SK-N-SH treated with all-trans-retinoic acid at 6 μM for 48 hours (cell line): ENCODE data around the gene SASH1.
A peak's percentile ranks its signal among the peaks of the same experiment; 100 is the strongest.

Experiments used
- ATAC-seq: fragments of 200-7000 bp; cut with Tn5 transposase; 3 replicates; pipeline ENCODE4 v1.9.1; 2020; ENCODE audit warnings: mild to moderate bottlenecking, moderate library complexity
- ARNTL ChIP-seq: fragments of 450-650 bp; formaldehyde crosslinking; IDR thresholded peaks from 2 replicates; pipeline ENCODE4 v1.5.0; 2020; ENCODE audit warnings: low read depth, mild to moderate bottlenecking, moderate library complexity, borderline replicate concordance
- BACH2 ChIP-seq: fragments of 250-450 bp; sonication (Bioruptor Pico); IDR thresholded peaks from 2 replicates; pipeline ENCODE4 v1.9.0; 2021; ENCODE audit warnings: mild to moderate bottlenecking, borderline replicate concordance
- CSDC2 ChIP-seq: fragments of 250-450 bp; sonication (Bioruptor Pico); IDR thresholded peaks from 2 replicates; pipeline ENCODE4 v1.5.0; 2020; ENCODE audit warnings: mild to moderate bottlenecking, moderate library complexity
- ESRRG ChIP-seq: fragments of 250-450 bp; sonication (Bioruptor Pico); IDR thresholded peaks from 2 replicates; pipeline ENCODE4 v1.6.1; 2021; ENCODE audit warnings: mild to moderate bottlenecking
- GLIS3 ChIP-seq: fragments of 250-450 bp; sonication (Bioruptor Pico); IDR thresholded peaks from 2 replicates; pipeline ENCODE4 v1.5.0; 2020; ENCODE audit warnings: mild to moderate bottlenecking, moderate library complexity
- ISL1 ChIP-seq: fragments of 250-450 bp; sonication (Bioruptor Pico); IDR thresholded peaks from 2 replicates; pipeline ENCODE4 v2.1.2; 2022; ENCODE audit warnings: mild to moderate bottlenecking, moderate library complexity
- OSR1 ChIP-seq: fragments of 250-450 bp; sonication (Bioruptor Pico); IDR thresholded peaks from 2 replicates; pipeline ENCODE4 v1.8.0; 2022; ENCODE audit warnings: moderate library complexity, mild to moderate bottlenecking, inconsistent platforms
- PPARA ChIP-seq: fragments of 250-450 bp; sonication (Bioruptor Pico); IDR thresholded peaks from 2 replicates; pipeline ENCODE4 v1.5.0; 2020; ENCODE audit warnings: mild to moderate bottlenecking, borderline replicate concordance
- RARB ChIP-seq: fragments of 250-450 bp; sonication (Bioruptor Pico); IDR thresholded peaks from 2 replicates; pipeline ENCODE4 v1.8.0; 2021; ENCODE audit warnings: mild to moderate bottlenecking, moderate library complexity
- SNAI2 ChIP-seq: fragments of 250-450 bp; sonication (Bioruptor Pico); IDR thresholded peaks from 2 replicates; pipeline ENCODE4 v1.5.0; 2020; ENCODE audit warnings: mild to moderate bottlenecking, moderate library complexity
- TCF4 ChIP-seq: fragments of 250-450 bp; sonication (Bioruptor Pico); IDR thresholded peaks from 2 replicates; pipeline ENCODE4 v1.8.0; 2021; ENCODE audit warnings: mild to moderate bottlenecking, moderate library complexity, borderline replicate concordance
- TOX ChIP-seq: fragments of 250-450 bp; sonication (Bioruptor Pico); IDR thresholded peaks from 2 replicates; pipeline ENCODE4 v1.8.0; 2021; ENCODE audit warnings: mild to moderate bottlenecking, moderate library complexity, borderline replicate concordance
- ZC3H10 ChIP-seq: fragments of 250-450 bp; sonication (Bioruptor Pico); IDR thresholded peaks from 2 replicates; pipeline ENCODE4 v1.5.1; 2021; ENCODE audit warnings: mild to moderate bottlenecking, moderate library complexity
- ZFP3 ChIP-seq: fragments of 250-450 bp; sonication (Bioruptor Pico); IDR thresholded peaks from 2 replicates; pipeline ENCODE4 v1.5.0; 2020; ENCODE audit warnings: mild to moderate bottlenecking, moderate library complexity
- ZFP30 ChIP-seq: fragments of 450-650 bp; formaldehyde crosslinking; IDR thresholded peaks from 2 replicates; pipeline ENCODE4 v1.5.0; 2022; ENCODE audit warnings: mild to moderate bottlenecking, moderate library complexity
- ZNF565 ChIP-seq: fragments of 450-650 bp; formaldehyde crosslinking; conservative IDR thresholded peaks from 2 replicates; pipeline ENCODE4 v1.5.0; 2020; ENCODE audit warnings: low read depth, mild to moderate bottlenecking, moderate library complexity
- ZNF70 ChIP-seq: fragments of 450-650 bp; formaldehyde crosslinking; IDR thresholded peaks from 2 replicates; pipeline ENCODE4 v1.5.0; 2020; ENCODE audit warnings: mild to moderate bottlenecking, moderate library complexity
- ZNF8 ChIP-seq: fragments of 450-650 bp; formaldehyde crosslinking; IDR thresholded peaks from 2 replicates; pipeline ENCODE4 v1.5.0; 2020; ENCODE audit warnings: mild to moderate bottlenecking, moderate library complexity
- TF ChIP-seq, protein P1 (sequence below): fragments of 250-450 bp; sonication (Bioruptor Pico); IDR thresholded peaks from 2 replicates; pipeline ENCODE4 v1.5.1; 2020; ENCODE audit warnings: low read depth, mild to moderate bottlenecking, moderate library complexity
- TF ChIP-seq, protein P2 (sequence below): fragments of 250-450 bp; sonication (Bioruptor Pico); IDR thresholded peaks from 2 replicates; pipeline ENCODE4 v1.5.0; 2020; ENCODE audit warnings: mild to moderate bottlenecking, moderate library complexity
- TF ChIP-seq, protein P3 (sequence below): fragments of 250-450 bp; sonication (Bioruptor Pico); IDR thresholded peaks from 2 replicates; pipeline ENCODE4 v1.8.0; 2021; ENCODE audit warnings: low read depth, mild to moderate bottlenecking, moderate library complexity, borderline replicate concordance

SASH1 gene

DNA sequence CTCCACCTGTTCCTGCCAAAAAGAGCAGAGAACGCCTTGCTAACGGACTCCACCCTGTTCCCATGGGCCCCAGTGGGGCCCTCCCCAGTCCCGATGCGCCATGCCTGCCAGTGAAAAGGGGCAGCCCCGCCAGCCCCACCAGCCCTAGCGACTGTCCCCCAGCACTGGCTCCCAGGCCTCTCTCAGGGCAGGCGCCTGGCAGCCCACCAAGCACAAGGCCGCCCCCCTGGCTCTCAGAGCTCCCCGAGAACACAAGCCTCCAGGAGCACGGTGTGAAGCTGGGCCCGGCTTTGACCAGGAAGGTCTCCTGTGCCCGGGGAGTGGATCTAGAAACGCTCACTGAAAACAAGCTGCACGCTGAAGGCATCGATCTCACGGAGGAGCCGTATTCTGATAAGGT is 201.8 kb downstream of the SASH1 start:
- TF ChIP-seq TOX (CRISPR knock-in tag) (no peak), ZFP3 (CRISPR knock-in tag) (no peak), ESRRG (CRISPR knock-in tag) (no peak), PPARA (CRISPR knock-in tag) (no peak)
- TF ChIP-seq, protein P1, sequence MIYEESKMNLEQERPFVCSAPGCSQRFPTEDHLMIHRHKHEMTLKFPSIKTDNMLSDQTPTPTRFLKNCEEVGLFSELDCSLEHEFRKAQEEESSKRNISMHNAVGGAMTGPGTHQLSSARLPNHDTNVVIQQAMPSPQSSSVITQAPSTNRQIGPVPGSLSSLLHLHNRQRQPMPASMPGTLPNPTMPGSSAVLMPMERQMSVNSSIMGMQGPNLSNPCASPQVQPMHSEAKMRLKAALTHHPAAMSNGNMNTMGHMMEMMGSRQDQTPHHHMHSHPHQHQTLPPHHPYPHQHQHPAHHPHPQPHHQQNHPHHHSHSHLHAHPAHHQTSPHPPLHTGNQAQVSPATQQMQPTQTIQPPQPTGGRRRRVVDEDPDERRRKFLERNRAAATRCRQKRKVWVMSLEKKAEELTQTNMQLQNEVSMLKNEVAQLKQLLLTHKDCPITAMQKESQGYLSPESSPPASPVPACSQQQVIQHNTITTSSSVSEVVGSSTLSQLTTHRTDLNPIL (CRISPR knock-in tag), result no peak
- no peak for ATAC-seq

DNA sequence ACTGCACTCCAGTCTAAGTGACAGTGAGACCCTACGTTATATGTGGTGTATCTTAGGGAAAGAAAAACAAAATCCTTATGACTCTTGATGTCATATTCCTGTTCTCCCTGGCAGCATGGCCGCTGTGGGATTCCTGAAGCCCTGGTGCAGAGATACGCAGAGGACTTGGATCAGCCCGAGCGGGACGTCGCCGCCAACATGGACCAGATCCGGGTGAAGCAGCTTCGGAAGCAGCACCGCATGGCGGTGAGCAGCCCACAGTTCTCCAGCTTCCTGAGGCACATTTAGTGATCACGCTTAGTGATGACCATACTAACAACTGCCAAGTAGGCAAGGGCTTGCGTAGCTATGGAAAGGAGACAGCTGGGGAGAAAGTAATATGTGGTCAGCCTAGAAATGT is 203.3 kb downstream of the SASH1 start:
- TF ChIP-seq ZNF8 (no peak), ZNF70 (CRISPR knock-in tag) (no peak), ISL1 (no peak), RARB (no peak), TOX (CRISPR knock-in tag) (no peak), PPARA (CRISPR knock-in tag) (no peak), ZFP30 (CRISPR knock-in tag) (no peak), ESRRG (CRISPR knock-in tag) (no peak)
- TF ChIP-seq, protein P1 (CRISPR knock-in tag), result no peak

DNA sequence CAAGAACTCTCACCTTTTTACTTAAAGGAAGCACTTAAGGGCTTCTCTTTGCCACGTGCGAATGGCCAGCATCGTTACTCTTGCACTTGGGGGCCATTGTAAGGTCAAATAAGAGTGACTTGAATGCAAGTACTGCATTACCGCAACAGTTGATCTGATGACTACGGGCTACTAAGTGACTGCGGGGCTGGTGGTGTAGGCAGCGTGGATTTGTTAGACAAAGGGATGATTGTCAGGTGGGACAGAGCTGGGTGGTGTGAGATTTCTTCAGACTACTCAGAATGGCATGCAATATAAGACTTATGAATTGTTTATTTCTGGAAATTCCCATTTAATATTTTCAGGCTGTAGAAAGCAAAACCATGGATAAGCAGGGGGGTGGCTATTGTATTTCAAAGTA is 204.5 kb downstream of the SASH1 start:
- no peak for TF ChIP-seq ESRRG (CRISPR knock-in tag)
- TF ChIP-seq, protein P1 (CRISPR knock-in tag), result no peak
- no peak for TF ChIP-seq SNAI2 (CRISPR knock-in tag)
- TF ChIP-seq TOX (CRISPR knock-in tag), result no peak
- TF ChIP-seq PPARA (CRISPR knock-in tag), result no peak
- TF ChIP-seq, protein P2, sequence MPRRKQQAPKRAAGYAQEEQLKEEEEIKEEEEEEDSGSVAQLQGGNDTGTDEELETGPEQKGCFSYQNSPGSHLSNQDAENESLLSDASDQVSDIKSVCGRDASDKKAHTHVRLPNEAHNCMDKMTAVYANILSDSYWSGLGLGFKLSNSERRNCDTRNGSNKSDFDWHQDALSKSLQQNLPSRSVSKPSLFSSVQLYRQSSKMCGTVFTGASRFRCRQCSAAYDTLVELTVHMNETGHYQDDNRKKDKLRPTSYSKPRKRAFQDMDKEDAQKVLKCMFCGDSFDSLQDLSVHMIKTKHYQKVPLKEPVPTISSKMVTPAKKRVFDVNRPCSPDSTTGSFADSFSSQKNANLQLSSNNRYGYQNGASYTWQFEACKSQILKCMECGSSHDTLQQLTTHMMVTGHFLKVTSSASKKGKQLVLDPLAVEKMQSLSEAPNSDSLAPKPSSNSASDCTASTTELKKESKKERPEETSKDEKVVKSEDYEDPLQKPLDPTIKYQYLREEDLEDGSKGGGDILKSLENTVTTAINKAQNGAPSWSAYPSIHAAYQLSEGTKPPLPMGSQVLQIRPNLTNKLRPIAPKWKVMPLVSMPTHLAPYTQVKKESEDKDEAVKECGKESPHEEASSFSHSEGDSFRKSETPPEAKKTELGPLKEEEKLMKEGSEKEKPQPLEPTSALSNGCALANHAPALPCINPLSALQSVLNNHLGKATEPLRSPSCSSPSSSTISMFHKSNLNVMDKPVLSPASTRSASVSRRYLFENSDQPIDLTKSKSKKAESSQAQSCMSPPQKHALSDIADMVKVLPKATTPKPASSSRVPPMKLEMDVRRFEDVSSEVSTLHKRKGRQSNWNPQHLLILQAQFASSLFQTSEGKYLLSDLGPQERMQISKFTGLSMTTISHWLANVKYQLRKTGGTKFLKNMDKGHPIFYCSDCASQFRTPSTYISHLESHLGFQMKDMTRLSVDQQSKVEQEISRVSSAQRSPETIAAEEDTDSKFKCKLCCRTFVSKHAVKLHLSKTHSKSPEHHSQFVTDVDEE (CRISPR knock-in tag), result no peak
- TF ChIP-seq ZNF70 (CRISPR knock-in tag), result no peak
- no peak for TF ChIP-seq RARB
- TF ChIP-seq BACH2 (CRISPR knock-in tag), result no peak
- TF ChIP-seq ZC3H10 (CRISPR knock-in tag), result no peak
- TF ChIP-seq, protein P3, sequence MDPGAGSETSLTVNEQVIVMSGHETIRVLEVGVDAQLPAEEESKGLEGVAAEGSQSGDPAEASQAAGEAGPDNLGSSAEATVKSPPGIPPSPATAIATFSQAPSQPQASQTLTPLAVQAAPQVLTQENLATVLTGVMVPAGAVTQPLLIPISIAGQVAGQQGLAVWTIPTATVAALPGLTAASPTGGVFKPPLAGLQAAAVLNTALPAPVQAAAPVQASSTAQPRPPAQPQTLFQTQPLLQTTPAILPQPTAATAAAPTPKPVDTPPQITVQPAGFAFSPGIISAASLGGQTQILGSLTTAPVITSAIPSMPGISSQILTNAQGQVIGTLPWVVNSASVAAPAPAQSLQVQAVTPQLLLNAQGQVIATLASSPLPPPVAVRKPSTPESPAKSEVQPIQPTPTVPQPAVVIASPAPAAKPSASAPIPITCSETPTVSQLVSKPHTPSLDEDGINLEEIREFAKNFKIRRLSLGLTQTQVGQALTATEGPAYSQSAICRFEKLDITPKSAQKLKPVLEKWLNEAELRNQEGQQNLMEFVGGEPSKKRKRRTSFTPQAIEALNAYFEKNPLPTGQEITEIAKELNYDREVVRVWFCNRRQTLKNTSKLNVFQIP (CRISPR knock-in tag), result no peak
- no peak for TF ChIP-seq GLIS3
- no peak for TF ChIP-seq CSDC2 (CRISPR knock-in tag)
- TF ChIP-seq TCF4 (CRISPR knock-in tag), result no peak
- ATAC-seq, result no peak; the same call in 2 of the 3 replicates

More for the DNA sequence above, 203.3 kb downstream of the SASH1 start:
- no peak for ATAC-seq

DNA sequence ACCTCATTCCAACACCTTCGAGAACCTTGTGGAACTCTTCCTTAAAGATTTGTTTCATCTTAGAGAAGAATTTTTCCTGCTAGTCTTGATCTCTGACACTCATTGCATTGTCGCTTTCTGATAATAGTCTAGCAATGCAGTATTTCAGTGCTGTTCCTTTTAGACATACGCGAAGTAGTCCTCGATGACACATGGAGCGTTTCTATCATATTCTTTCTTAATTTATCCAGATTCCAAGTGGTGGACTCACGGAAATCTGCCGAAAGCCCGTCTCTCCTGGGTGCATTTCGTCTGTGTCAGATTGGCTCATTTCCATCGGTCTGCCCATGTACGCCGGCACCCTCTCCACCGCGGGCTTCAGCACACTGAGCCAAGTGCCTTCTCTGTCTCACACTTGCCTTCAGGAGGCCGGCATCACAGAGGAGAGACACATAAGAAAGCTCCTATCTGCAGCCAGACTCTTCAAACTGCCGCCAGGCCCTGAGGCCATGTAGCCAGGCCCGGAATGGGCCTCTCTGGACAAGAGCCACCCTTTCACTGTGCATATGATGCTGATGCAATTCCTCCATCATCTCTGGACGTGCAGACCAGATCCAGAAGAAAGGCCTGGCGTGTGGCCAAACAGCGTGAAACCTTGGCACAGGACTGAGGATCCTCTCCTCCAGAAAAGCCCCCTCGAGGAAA is 205.6 kb downstream of the SASH1 start:
- no peak for TF ChIP-seq ZNF565 (CRISPR knock-in tag)
- no peak for TF ChIP-seq ZFP30 (CRISPR knock-in tag)
- no peak for TF ChIP-seq PPARA (CRISPR knock-in tag)
- no peak for TF ChIP-seq ISL1
- no peak for TF ChIP-seq ZNF8
- no peak for TF ChIP-seq ZC3H10 (CRISPR knock-in tag)
- no peak for TF ChIP-seq RARB
- no peak for TF ChIP-seq OSR1
- TF ChIP-seq, protein P3 (CRISPR knock-in tag), result no peak
- TF ChIP-seq, protein P2 (CRISPR knock-in tag), result no peak
- TF ChIP-seq SNAI2 (CRISPR knock-in tag), result no peak
- TF ChIP-seq ESRRG (CRISPR knock-in tag), result no peak
- TF ChIP-seq TCF4 (CRISPR knock-in tag), result no peak
- no peak for TF ChIP-seq ARNTL
- ATAC-seq, result peak; percentile 71
